ENCODE data around the gene TAS2R20. TPM values are rescaled to one million over a fixed set of nuclear protein-coding genes. Genes with fewer than 3 reads are reported as not detected.

TAS2R20 gene
- total and polyA plus RNA-seq, 2 of the 13 experiments (the other 11 are each of a cell fraction or from before 2014, with no cell fraction given): 0.54 to 2.9 TPM

GRCh38 chr12:11015775-11016430, 17.8 kb upstream of the TAS2R20 start (continued):
- peak; percentile 51 for TF ChIP-seq HNF1A (IDR thresholded peaks at IDR 0.05; ENCODE audit: low read depth)
- TF ChIP-seq HNF1A (CRISPR knock-in tag; IDR thresholded peaks at IDR 0.05; ENCODE audit: borderline replicate concordance): no peak
- 0 out of 2 replicates have a peak, but pooled peaks have one; percentile 41 for TF ChIP-seq SETDB1 (CRISPR knock-in tag; IDR thresholded peaks at IDR 0.05; ENCODE audit: borderline replicate concordance)
- no peak for TF ChIP-seq ATF6 (CRISPR knock-in tag; conservative IDR thresholded peaks at IDR 0.05)
- TF ChIP-seq ZNF430 (CRISPR knock-in tag; IDR thresholded peaks at IDR 0.05): peak; percentile 60
- no peak for TF ChIP-seq FOXC1 (CRISPR knock-in tag; IDR thresholded peaks at IDR 0.05; ENCODE audit: borderline replicate concordance)
- TF ChIP-seq SYNCRIP (IDR thresholded peaks at IDR 0.05; ENCODE audit: insufficient read depth, low read depth, low read length): no peak
- TF ChIP-seq ZFP36L1 (CRISPR knock-in tag; IDR thresholded peaks at IDR 0.05): no peak
- no peak for TF ChIP-seq ZNF891 (CRISPR knock-in tag; IDR thresholded peaks at IDR 0.05)
- TF ChIP-seq GATA4 (IDR thresholded peaks at IDR 0.05; ENCODE audit: borderline replicate concordance, low read depth): peak; percentile 60; the same call in 1 of the 2 replicates
- no peak for TF ChIP-seq ZNF724P (CRISPR knock-in tag; IDR thresholded peaks at IDR 0.05; ENCODE audit: borderline replicate concordance)
- peak; percentile 90; the same call in 1 of the 2 replicates for TF ChIP-seq ETV5 (CRISPR knock-in tag; IDR thresholded peaks at IDR 0.05; ENCODE audit: borderline replicate concordance)
- TF ChIP-seq PREB (CRISPR knock-in tag; IDR thresholded peaks at IDR 0.05): no peak
- no peak for TF ChIP-seq ZNF512 (CRISPR knock-in tag; IDR thresholded peaks at IDR 0.05)
- TF ChIP-seq NFYB (CRISPR knock-in tag; IDR thresholded peaks at IDR 0.05): no peak
- peak; percentile 82 for TF ChIP-seq HDAC2 (CRISPR knock-in tag; IDR thresholded peaks at IDR 0.05)
- no peak for TF ChIP-seq ZNF10 (CRISPR knock-in tag; IDR thresholded peaks at IDR 0.05; ENCODE audit: borderline replicate concordance, low read depth)
- peak; percentile 28; the same call in 1 of the 2 replicates for TF ChIP-seq MIER2 (CRISPR knock-in tag; IDR thresholded peaks at IDR 0.05)
- TF ChIP-seq MIER3 (CRISPR knock-in tag; IDR thresholded peaks at IDR 0.05; ENCODE audit: borderline replicate concordance): no peak
- 0 out of 2 replicates have a peak, but pooled peaks have one; percentile 17 for TF ChIP-seq GABPB1 (CRISPR knock-in tag; IDR thresholded peaks at IDR 0.05)

Measured in HepG2 (cell line).